Liver (tissue), 3 donors: ENCODE measurements around the gene MYO6.

ENCODE experiments used
- ATF3 ChIP-seq: IDR thresholded peaks from 2 replicates; pipeline ENCODE4 v1.6.1; 2016; ENCODE audit warnings: antibody characterized with exemption
- CTCF ChIP-seq: fragments of 150-350 bp; IDR thresholded peaks from 2 replicates; pipeline ENCODE4 v1.5.1; 2017; ENCODE audit warnings: improper control_type of control experiment, low read depth, low read length; ENCODE audit not compliant: missing input control
- HNF4G ChIP-seq: IDR thresholded peaks from 2 replicates; pipeline ENCODE4 v1.6.1; 2016; ENCODE audit warnings: antibody characterized with exemption
- RAD21 ChIP-seq, 2 donors: IDR thresholded peaks; 2 replicates each; pipeline ENCODE4 v1.6.1; 2016; ENCODE audit warnings: antibody characterized with exemption in 2 of 2, mild to moderate bottlenecking in 2 of 2
- REST ChIP-seq: IDR thresholded peaks from 2 replicates; pipeline ENCODE4 v1.6.1; 2016; ENCODE audit warnings: antibody characterized with exemption, mild to moderate bottlenecking
- SP1 ChIP-seq: IDR thresholded peaks from 2 replicates; pipeline ENCODE4 v1.6.1; 2018; ENCODE audit warnings: antibody characterized with exemption, mild to moderate bottlenecking
- YY1 ChIP-seq: IDR thresholded peaks from 2 replicates; pipeline ENCODE4 v1.6.1; 2016; ENCODE audit warnings: antibody characterized with exemption, mild to moderate bottlenecking
- donor health status: healthy.
- donor health status: healthy.

- TF ChIP-seq CTCF = no peak
- TF ChIP-seq REST = no peak
- no peak for TF ChIP-seq HNF4G
- TF ChIP-seq YY1 = no peak
- TF ChIP-seq ATF3 = no peak
- no peak for TF ChIP-seq SP1
- TF ChIP-seq RAD21 (IDR thresholded peaks at IDR 0.05) = no peak
Measured at GRCh38 chr6:75874224-75874623, 125.2 kb downstream of the MYO6 start.
